Activated CD8-positive, alpha-beta memory T cell treated with anti-CD3 and anti-CD28 coated beads, Interleukin-2, amount 50 U/mL, for 48 hours (primary cell): ENCODE results near the gene LCN1.

Experiments
- DNase-seq: peaks from one replicate; pipeline ENCODE4 v3.0.0-alpha.2; 2020

Gene LCN1

DNA sequence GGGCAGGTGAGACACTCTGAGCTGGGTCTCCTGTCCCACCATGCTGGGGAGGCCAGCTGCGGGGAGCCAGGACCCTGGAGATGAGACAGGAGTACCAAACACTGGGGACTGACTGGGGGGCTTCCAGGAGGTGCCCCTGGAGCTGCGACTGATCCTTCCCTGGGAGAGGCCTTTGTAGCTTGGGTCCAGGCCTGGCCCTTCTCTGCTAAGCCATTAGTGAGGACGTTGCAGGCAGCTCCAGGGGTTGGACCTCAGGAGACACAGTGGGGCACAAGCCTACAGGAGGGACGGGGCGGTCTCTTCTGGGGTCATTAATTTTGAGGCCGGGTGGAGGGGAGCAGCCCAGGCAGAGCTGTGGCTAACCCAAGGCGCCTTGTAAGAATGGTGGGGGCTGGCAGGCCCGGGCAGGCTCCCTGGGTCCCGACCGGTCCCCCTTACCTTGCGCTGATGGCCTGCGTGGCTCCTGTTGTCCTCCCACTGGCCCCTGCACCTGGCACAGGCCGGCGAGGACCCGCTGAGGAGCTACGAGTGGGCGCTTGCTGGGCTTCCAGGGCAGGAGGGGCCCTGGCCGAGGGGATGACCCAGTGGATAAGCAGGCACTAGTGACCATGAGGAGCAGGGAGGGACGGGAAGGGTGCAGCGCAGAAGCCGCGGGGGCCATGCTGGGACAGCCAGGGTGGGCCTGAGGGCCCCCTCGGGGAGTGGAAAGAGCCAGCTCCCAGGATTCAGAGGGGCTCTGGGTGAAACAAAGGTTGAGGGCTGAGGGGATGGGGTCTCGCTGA is 15.6 kb upstream of the LCN1 start:
- DNase-seq: no peak

DNA sequence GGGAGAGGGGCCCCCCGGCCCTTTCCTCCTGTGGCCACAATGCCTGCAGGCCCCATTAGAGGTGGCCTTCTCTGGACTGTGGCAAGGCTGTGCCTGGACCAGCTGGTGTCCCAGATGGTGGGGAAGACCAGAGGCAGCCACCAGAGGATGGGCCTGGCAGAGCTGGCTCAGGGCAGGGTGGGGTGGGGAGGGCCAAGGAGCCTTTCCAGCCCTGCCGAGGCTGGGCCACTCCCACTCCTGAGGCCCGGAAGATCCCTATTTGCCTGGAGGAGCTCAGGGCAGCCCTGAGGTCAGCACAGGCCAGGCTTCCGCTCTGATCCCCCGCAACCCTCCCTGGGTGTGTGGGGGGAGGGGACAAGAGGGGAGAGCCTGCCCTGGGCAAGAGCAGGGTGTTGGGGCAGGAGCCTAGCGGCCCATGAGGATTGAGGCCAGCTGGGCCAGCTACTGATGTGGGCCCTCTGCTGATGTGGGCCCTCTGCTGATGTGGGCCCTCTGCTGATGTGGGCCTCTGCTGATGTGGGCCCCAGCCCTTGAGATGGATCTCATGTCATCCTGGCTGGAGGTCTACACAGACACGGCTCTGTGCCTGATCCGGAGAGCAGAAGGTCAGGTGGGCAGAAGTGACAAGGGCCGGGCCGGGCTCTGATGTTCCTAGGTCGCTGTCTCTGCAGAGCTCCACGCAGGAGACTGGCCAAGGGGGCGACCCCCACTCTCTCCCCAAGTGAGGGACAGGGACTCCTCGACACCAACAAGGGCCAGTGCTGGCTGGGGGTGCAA is 14.7 kb upstream of the LCN1 start:
- DNase-seq: no peak

DNA sequence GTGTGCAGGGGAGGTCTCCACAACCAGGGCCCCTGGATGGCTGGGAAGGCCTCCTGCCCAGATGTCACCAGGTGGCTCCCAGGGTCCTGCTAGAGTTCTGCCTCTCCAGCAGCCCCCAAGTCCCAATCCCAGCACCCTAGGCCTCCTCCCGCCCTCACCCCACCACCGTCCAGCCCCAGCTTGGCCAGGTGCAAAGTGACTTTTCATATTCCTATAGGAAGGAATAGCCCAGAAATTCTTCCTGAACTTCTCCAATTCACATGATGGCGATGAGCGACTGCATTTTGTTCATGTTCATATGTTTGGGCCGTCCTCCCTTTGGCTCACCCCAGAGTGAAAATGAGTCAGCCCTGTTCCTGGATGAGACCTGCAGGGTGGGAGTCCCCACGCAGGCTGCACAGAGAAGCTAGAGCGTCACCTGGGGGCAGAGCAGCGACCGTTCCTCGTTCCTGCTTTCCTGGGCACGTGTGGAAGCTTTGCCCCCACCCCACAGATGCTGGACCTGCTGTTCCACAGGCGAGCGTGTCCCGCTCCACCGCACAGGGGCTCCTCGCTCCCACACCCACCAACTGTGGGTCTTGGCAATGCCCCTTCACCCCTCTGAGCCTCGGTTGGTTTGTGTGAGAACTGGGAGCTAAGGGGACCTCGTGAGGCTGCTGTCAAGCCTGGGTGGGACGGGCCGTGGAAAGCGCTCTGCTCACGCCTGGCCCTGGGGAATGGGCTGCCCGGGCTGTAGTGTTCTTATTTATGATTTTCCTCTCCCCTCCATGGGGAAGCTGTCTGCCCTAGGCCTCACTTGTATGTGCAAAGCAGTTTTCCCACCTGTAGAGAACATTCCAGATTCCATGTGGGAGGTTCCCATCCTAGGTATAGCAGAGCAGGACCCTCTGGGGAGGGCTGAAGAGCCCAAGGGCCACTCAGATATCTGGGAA is 13.9 kb upstream of the LCN1 start:
- DNase-seq: no peak

DNA sequence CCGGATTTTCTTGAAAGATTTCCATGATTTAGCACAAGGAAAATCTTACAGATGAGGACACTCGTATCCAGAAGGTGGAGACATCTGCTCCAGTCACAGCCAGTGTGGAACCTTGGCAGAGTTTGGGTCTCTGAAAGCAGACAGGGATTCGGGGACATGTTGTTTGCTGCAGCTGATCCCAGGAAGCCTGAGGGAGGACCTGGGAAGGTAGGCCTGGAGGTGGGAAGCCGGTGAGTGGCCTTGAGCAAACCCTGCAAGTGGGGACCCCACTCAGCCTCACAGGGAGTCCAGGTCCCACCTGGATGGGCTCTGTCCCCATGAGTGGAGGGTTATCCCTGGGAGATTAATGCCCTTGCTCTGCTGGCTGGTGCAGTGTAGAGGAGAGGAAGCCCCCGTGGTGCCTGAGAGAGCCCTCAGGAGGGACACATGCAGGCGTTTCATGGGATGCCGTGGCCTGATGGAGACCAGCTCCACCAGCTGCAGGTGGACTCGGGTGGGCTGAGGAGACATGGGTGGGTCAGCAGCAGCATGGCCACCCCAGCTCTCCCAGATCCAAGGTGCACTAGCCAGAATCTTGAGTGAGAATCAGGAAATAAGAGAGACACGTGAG is 12.9 kb upstream of the LCN1 start:
- DNase-seq: no peak

DNA sequence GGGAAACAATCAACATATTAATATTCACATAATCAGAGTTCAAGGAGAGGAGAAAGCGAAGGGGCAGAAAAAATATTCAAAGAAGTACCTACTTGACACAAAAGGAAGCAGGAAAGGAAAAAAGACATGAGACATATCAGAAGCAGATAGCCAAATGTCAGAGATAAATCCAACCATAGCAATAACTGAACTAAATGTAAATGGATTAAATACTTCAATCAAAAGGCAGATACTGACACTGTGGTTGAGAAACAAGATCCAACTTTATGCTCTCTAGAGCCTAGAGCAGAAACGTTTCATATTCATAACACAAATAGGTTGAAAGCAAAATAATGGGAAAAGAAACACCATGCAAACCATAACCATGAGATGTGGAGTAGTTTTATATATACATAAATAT is 11.8 kb upstream of the LCN1 start:
- no peak for DNase-seq

DNA sequence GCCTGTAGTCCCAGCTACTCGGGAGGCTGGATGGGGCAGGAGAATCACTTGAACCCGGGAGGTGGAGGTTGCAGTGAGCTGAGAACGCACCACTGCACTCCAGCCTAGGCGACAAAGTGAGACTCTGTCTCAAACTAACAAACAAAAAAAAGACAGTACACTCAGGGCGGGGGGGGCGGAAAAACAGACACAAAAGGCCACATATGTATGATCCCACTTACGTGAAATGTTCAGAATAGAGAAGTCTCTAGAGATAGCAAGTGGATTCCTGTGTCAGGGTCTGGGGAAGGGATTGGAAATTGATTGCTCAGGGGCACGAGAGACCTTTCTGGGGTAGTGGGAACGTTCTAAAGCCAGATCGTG is 9.0 kb upstream of the LCN1 start:
- DNase-seq: no peak

DNA sequence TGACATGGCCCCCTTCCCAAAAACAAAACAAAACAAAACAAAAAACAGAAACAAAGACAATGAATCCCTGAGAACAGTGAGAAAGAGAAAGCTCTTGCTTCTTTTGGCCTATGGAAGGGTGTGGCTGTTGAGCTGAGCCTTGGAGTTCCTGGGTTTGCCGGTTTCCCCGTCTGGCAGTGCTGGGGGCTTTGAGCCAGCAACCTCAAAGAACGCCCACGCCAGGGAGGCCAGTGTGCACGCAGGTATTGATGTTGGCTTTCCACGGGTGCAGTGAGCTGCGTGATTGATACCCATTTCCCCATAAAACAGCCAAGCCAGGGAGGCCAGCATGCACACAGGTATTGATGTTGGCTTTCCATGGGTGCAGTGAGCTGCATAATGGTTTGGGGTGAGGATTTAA is 8.3 kb upstream of the LCN1 start:
- peak; percentile 30 for DNase-seq

DNA sequence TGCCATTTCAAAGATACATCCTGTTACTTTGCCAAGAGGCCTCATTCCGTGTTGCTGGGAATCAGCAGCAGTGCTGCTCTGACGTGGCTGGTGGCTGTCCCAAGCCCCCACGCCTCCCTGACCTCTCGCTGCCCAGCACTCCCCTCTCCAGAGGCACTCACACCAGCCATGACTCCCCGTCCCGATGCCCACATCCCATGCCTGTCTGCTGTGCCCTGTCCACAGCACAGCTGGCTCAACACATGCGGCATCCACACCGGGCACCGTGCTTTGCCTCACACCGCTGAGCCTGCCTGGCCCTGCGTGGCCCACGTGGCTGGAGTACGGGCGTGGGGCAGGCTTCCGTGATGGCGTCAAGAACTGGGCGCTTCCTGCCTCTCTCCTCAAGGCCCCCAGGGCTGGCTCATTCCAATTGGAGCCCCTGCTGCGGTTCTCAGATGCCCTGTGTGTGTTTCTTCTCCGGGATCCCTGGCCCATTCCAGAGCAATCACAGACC is 7.8 kb upstream of the LCN1 start:
- DNase-seq: peak; percentile 41

DNA sequence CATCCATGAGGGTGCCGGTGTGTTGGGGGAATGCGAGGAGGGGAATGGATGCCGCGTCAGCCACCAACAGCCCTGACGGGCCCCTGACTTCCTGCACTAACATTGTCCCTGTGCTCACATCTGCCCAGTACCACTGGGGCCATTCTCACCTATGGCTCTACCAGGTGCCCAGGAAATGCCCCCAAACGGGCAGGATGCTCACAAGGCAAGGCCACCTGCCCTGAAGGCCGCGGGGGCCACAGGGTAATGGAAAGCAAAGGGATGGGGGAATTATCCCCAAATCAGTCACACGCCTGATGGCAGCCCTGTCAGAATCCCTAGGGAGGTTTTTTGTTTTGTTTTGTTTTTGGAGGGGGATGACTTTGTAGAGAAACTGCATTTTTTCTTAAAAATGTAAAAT is 7.3 kb upstream of the LCN1 start:
- peak; percentile 34 for DNase-seq

DNA sequence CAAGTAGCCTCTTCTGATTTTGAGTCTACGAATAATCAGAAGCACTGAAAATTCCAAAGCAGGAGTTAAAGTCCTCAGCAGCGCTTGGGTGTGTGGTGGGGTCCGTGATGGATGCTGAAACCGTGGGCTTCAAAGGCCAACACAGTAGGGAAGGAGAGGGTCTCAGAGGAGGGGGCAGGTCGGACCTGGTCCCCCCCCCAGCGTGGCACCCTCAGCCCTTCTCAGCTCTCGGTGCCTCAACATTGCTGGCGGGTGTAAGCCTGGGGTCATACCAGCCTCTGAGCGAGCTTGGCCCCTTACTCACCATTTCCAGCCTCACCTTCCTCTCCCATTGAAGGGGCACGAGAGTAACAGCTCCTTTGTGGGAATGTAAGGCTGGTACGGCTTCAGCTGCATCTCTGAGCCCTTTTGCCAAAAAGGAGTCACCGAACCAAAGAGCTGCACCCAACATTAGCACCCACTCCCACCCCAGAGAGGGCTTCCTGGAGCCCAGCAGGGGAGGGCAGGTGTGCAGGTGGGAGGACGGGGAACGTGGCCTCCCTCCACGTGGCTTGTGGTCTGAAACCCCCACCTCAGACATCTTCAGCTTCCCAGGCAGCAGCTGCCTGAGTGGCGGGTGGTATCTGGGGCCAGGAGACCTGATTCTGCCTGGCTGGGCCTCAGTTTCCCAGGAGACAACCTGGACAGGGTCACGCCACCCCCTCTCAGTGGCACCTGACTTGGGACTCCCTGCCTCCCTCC is 6.7 kb upstream of the LCN1 start:
- DNase-seq: peak; percentile 33

DNA sequence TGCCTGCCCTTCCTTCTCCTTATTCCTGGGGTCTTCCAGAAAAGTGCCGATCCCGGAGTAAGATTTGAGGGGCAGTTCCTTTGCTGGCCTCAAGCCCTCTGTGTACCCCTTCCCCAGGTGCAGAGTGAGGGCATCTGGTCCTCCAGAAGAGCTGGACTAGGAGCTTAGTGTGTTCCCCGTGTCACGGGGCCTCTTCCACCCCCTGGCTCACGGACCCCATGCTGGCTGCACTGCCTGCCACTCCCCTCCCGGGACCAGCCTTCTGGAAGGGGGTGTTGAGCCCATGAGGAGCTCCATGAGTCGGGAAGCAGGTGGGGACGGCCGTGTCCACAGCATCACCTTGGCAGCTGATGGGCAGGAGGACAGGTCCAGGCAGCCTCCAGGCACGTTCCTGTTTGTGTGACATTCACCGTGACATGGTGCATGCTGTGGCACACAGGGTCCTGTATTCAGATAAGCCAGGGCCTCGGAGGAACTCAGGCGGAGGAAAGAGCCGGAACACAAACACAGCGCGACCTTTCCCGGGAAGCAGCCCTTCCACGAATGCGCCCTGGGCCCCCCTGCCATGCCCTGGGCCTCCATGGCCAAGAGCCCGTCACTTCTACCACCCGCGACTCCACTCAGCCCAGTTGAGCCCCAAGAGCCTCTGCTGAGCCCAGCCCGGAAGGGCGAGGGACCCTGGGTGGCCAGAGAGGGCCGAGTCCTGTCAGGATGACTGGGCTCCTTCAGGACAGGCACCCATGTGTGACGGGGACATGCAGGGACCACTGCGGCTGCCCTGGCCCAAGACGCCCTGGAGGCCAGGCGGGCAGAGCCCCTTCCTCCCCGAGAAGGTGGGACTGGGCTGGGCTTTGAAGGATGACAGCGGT is 5.9 kb upstream of the LCN1 start:
- peak; percentile 49 for DNase-seq

DNA sequence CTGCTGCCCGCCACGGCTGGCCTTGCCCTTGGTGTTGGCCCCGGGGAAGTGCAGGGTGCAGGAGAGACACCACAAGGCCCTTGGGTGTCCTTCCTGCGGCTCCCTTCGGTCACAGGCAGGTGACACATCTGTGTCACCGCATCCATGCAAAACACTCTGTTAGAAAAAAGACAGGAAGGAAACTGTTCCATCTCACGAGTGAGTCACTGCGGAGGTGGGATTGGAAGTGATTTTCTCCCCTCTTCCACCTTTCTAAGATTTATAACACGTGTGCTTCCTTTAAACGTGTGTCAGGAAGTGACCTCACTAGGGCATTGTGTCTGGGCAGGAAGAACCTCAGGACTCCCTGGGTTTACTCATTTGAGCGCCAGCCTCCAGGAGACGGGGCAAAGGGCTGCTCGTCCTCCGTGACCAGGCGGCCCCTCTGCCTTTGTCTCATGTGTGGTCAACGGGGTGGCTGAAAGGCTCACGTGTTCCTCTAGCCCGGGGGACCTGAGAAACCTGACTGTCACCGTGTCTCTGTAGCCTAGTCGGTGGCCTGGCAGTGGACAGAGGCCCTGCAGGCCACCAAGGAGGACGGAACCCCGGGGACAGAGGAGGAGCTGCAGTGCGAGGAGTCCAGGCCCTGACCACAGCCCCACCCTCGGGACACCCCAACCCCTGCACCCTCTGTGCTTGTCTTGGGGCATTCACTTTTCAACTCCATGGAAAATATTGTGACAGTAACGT is 4.9 kb upstream of the LCN1 start:
- peak; percentile 47 for DNase-seq

DNA sequence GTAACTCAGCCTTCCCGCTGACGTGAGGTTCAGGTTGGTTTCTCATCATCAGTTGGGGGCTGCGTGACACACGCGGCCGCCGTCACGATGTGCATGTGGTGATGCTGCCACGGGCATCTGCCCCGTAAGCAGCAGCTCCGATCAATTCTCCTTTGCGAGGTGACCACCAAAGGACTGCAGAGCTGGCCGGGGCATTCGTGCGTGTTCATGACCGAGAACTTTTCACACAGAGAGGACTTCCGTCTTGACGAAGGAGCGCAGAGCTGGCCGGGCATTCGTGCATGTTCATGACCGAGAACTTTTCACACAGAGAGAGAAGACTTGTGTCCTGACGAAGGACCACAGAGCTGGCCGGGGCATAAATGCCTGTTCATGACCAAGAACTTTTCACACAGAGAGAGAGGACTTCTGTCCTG is 3.8 kb upstream of the LCN1 start:
- DNase-seq: peak; percentile 34

DNA sequence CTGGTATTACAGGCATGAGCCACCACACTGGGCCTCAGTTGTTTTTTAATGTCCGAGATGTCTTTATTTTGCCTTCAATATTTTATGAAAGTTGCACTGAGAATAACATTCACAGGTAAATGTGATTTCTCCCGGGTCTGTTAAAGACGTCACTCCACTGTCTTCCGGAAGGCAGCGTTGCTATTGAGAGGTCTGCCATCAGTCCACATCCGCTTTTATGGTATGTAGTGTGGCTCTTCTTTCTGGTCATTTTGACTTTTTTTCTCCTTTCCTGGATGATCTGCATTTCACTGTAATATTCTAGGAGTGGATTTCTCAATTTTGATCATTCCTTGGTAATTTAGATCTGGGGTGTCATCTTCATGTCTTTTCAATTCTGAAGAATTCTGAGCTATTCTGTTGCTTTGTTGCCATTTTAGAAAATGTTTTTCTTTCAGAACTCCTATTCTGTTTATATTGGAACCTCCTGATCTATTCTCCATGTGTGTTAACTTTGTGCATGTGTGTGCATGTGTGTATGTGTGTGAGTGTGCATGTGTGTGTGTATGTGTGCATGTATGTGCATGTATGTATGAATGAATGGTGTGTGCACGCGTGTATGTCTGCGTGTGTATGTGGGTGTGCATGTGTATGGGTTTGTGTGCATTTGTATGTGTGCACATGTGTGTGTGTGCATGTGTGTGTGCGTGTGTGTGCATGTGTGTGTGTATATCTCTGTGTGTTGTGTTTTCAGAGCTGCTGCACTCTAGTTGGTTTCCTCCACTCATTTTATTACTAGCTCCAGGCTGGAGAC is 1.9 kb upstream of the LCN1 start:
- DNase-seq: no peak

DNA sequence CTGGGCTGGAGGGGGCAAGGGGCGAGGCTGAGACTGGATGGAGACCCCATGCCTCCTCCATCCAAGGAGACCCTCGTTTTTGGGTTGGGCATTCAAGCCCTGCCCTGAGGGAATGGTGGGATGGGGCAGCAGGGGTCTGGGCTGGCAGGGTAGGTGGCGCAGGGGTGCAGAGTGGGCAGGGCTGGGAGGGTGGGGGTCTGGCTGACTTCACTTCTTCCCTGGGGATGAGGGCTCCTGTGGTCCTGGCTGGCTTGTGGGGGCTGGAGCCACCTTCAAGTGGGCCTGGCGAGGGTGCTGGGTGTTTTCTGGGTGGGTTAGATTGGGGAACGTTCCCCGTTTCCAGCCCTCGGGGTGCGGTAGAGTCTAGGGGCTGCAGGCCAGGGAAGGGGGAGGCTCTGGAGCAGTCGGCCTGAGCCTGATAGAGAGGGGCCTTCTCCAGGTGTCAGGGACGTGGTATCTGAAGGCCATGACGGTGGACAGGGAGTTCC is 412 bp downstream of the LCN1 start:
- DNase-seq: no peak

DNA sequence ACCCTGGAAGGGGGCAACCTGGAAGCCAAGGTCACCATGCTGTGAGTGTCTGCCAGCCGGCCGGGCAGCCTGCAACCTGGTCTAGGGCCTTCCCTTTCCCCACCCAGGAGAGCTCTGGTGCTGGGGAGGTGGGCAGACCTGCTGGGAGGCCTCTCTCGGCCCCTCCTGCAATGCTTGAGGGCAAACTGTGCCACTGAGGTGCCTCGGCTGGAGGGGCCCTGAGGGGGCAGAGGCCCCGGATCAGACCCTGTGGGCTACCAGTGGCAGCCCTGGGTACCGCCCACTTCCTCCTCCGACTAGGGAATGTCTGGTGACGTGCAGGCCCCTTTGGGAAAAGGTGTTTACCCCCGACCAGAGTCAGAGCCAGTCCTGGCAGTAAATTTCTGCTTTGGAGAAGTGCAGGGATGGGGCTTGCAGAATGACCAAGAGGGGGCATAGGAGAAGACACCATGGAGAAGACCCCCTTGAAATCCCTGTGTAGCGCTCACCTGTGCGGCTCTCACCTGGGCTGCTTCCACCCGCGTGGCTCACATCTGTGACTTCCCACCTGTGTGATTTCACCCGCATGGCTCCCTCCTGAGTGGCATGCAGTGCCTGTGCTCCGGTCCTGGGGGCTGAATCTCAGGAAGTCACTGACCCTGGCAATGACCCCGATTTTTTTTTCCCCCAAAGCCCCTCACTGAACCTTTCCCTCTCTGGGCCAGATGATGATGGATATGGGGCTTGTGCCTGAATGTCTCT is 1.1 kb downstream of the LCN1 start:
- peak; percentile 33 for DNase-seq

DNA sequence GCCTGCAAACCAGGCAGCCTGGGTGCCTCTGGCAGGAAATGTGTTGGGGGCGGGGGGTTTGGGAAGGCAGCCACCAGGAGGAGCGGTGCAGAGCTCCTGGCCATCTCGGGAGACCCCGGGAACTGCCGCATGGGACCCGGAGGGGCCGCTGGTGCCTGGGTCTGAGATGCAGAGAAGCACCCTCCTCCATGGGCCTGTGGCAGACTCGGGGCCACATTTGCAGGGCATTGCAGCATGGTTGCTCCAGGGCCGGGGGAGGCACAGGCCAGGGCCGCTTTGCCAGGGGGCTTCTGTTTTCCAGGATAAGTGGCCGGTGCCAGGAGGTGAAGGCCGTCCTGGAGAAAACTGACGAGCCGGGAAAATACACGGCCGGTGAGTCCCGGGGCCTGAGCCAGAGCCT is 1.7 kb downstream of the LCN1 start:
- DNase-seq: peak; percentile 37

DNA sequence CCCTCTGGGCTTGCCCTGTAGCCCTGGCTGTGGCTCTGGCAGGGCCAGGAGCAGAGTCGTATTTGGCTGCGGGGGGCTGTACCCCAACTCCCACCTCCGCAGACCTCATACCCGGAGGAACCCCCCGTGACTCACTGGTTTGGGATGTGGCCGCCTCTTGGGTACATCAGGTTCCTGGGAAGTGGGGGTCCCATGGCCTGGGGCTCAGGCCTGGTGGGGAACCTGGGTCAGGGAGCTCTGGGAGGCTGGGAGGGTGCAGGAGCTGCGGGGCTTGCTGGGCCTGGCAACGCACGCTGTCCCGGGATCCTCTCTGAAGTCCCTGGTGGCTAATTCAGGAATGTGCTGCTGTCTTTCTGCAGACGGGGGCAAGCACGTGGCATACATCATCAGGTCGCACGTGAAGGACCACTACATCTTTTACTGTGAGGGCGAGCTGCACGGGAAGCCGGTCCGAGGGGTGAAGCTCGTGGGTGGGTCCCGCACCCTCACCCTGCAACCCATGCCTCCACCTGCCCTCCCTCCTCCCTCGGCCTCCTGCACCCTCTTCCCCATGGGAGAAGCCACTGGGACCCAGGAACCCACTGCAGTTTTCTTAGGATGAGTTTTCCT is 2.4 kb downstream of the LCN1 start:
- DNase-seq: peak; percentile 30
